GM12864 (cell line): ENCODE data around the gene DAB2.

ENCODE experiments used
- DNase-seq: peaks from one replicate; pipeline ENCODE4 v3.0.0-alpha.2; 2011; ENCODE audit warnings: low read depth
- H3K4me3 ChIP-seq: 2 replicates; pipeline ENCODE4 v1.5.1; 2011; ENCODE audit warnings: mild to moderate bottlenecking, low read depth, low read length, control low read depth
- CTCF ChIP-seq: IDR thresholded peaks from 2 replicates; pipeline ENCODE4 v1.5.1; 2011; ENCODE audit warnings: low read depth, mild to moderate bottlenecking, moderate library complexity, low read length, control low read depth, inconsistent platforms; ENCODE audit errors: missing control alignments

The DAB2 gene

GRCh38 chr5:39367711-39368110, 57.1 kb downstream of the DAB2 start:
- no peak overlapping the region for H3K4me3 ChIP-seq
- no peak for TF ChIP-seq CTCF
- no peak for DNase-seq

- DNase-seq, result no peak
- no peak for TF ChIP-seq CTCF
- no peak within 1 kb of the TSS for H3K4me3 ChIP-seq
Observed at GRCh38 chr5:39364367-39364766, 60.4 kb downstream of the DAB2 start, which contains the start of gene C9. TSS of gene C9 (minus strand) at chr5:39364495. CDS start at chr5:39364464, 31 bp downstream.

- no peak for DNase-seq
- H3K4me3 ChIP-seq, result no peak overlapping the region
- TF ChIP-seq CTCF, result no peak
Observed at GRCh38 chr5:39363217-39363616, 61.6 kb downstream of the DAB2 start.

GRCh38 chr5:39362646-39363045, 62.1 kb downstream of the DAB2 start:
- DNase-seq, result no peak
- no peak overlapping the region for H3K4me3 ChIP-seq
- TF ChIP-seq CTCF, result no peak

GRCh38 chr5:39361306-39361705, 63.5 kb downstream of the DAB2 start:
- TF ChIP-seq CTCF, result no peak
- no peak overlapping the region for H3K4me3 ChIP-seq
- DNase-seq, result no peak

- no peak overlapping the region for H3K4me3 ChIP-seq
- TF ChIP-seq CTCF, result no peak
- no peak for DNase-seq
Observed at GRCh38 chr5:39360471-39361111, 64.2 kb downstream of the DAB2 start.

- no peak for DNase-seq
- no peak overlapping the region for H3K4me3 ChIP-seq
- no peak for TF ChIP-seq CTCF
Observed at GRCh38 chr5:39356263-39356662, 68.5 kb downstream of the DAB2 start.
